HEK293 (cell line): ENCODE results near the gene FZR1.
A peak's percentile ranks its signal among the peaks of the same experiment; 100 is the strongest.

ENCODE experiments used
- CTCF ChIA-PET: fragments of 350-600 bp; formaldehyde crosslinking; extraction: SDS; loops from one replicate; lab custom pipeline; 2021; ENCODE audit warnings: antibody characterized with exemption; lab: Yijun Ruan, JAX
- POLR2A ChIA-PET: fragments of 300-600 bp; formaldehyde crosslinking; extraction: SDS; loops from one replicate; lab custom pipeline; 2020; ENCODE audit warnings: antibody characterized with exemption, inconsistent platforms; lab: Yijun Ruan, JAX
- H3K27ac ChIP-seq: fragments of 200-500 bp; sonication (Bioruptor generic); 2 replicates; pipeline ENCODE4 v1.5.1; 2014; ENCODE audit warnings: low read depth, low read length, control low read depth, inconsistent platforms; ENCODE audit errors: extremely low read depth
- H3K36me3 ChIP-seq, 2 experiments: fragments of 200-500 bp in 1 of 2; sonication (Bioruptor generic) in 1 of 2; 1 replicate in 1 of 2; 2 replicates in 1 of 2; pipeline ENCODE4 v1.5.1; 2014 to 2017; ENCODE audit warnings: inconsistent platforms in 2 of 2, low read length in 2 of 2; ENCODE audit not compliant: control insufficient read depth in 2 of 2, insufficient read depth in 1 of 2
- H3K4me1 ChIP-seq: fragments of 200-500 bp; sonication (Bioruptor generic); 2 replicates; pipeline ENCODE4 v1.5.1; 2014; ENCODE audit warnings: mild to moderate bottlenecking, low read length, inconsistent platforms; ENCODE audit not compliant: control insufficient read depth, insufficient read depth
- H3K4me3 ChIP-seq: 2 replicates; pipeline ENCODE4 v1.5.1; 2011; ENCODE audit warnings: low read depth, mild to moderate bottlenecking, control low read depth, low read length, moderate library complexity
- H3K9me3 ChIP-seq: fragments of 200-500 bp; sonication (Bioruptor generic); 2 replicates; pipeline ENCODE4 v1.5.1; 2014; ENCODE audit warnings: low read depth, low read length, inconsistent platforms; ENCODE audit not compliant: control insufficient read depth, insufficient read depth
- EGR2 ChIP-seq: fragments of 450-650 bp; formaldehyde crosslinking; IDR thresholded peaks from 2 replicates; pipeline ENCODE4 v1.5.1; 2016; ENCODE audit warnings: low read depth, missing biosample characterization, missing genetic modification characterization
- IKZF3 ChIP-seq: fragments of 450-650 bp; IDR thresholded peaks from 2 replicates; pipeline ENCODE4 v1.5.0; 2018; ENCODE audit warnings: missing biosample characterization, mild to moderate bottlenecking, missing genetic modification characterization, moderate library complexity
- TCF7L2 ChIP-seq: IDR thresholded peaks from 2 replicates; pipeline ENCODE4 v1.6.1; 2011; ENCODE audit warnings: low read depth, mild to moderate bottlenecking, inconsistent platforms, low read length, moderate library complexity, borderline replicate concordance
- TRIM28 ChIP-seq: IDR thresholded peaks from 2 replicates; pipeline ENCODE4 v1.6.1; 2011; ENCODE audit warnings: low read length, control low read depth, borderline replicate concordance
- ZFP69B ChIP-seq: fragments of 450-650 bp; formaldehyde crosslinking; IDR thresholded peaks from 2 replicates; pipeline ENCODE4 v1.5.1; 2016; ENCODE audit warnings: missing biosample characterization, missing genetic modification characterization
- ZIC2 ChIP-seq: fragments of 450-650 bp; formaldehyde crosslinking; IDR thresholded peaks from 2 replicates; pipeline ENCODE4 v1.5.1; 2016; ENCODE audit warnings: missing biosample characterization, missing genetic modification characterization
- ZNF121 ChIP-seq: fragments of 450-650 bp; formaldehyde crosslinking; IDR thresholded peaks from 2 replicates; pipeline ENCODE4 v1.5.1; 2016; ENCODE audit warnings: missing biosample characterization, missing genetic modification characterization
- ZNF221 ChIP-seq: fragments of 450-650 bp; formaldehyde crosslinking; IDR thresholded peaks from 2 replicates; pipeline ENCODE4 v1.5.1; 2017; ENCODE audit warnings: missing biosample characterization, missing genetic modification characterization, borderline replicate concordance
- ZNF302 ChIP-seq: fragments of 450-650 bp; formaldehyde crosslinking; IDR thresholded peaks from 2 replicates; pipeline ENCODE4 v1.5.1; 2016; ENCODE audit warnings: missing biosample characterization, missing genetic modification characterization, low read depth
- ZNF350 ChIP-seq: fragments of 450-650 bp; formaldehyde crosslinking; IDR thresholded peaks from 2 replicates; pipeline ENCODE4 v1.5.0; 2017; ENCODE audit warnings: missing biosample characterization, mild to moderate bottlenecking, missing genetic modification characterization
- ZNF394 ChIP-seq: fragments of 450-650 bp; formaldehyde crosslinking; IDR thresholded peaks from 2 replicates; pipeline ENCODE4 v1.5.1; 2016; ENCODE audit warnings: missing biosample characterization, missing genetic modification characterization, mild to moderate bottlenecking, moderate library complexity, borderline replicate concordance
- ZNF48 ChIP-seq: fragments of 450-650 bp; formaldehyde crosslinking; IDR thresholded peaks from 2 replicates; pipeline ENCODE4 v1.5.1; 2016; ENCODE audit warnings: missing biosample characterization, missing genetic modification characterization
- ZNF560 ChIP-seq: fragments of 450-650 bp; formaldehyde crosslinking; IDR thresholded peaks from 2 replicates; pipeline ENCODE4 v1.5.1; 2017; ENCODE audit warnings: missing biosample characterization, missing genetic modification characterization, borderline replicate concordance
- ZNF707 ChIP-seq: fragments of 450-650 bp; formaldehyde crosslinking; IDR thresholded peaks from 2 replicates; pipeline ENCODE4 v1.5.1; 2016; ENCODE audit warnings: missing biosample characterization, missing genetic modification characterization
- ZNF768 ChIP-seq: fragments of 450-650 bp; formaldehyde crosslinking; IDR thresholded peaks from 2 replicates; pipeline ENCODE4 v1.5.1; 2018; ENCODE audit warnings: missing biosample characterization, mild to moderate bottlenecking, missing genetic modification characterization
- ZNF776 ChIP-seq: fragments of 450-650 bp; formaldehyde crosslinking; IDR thresholded peaks from 2 replicates; pipeline ENCODE4 v1.5.0; 2017; ENCODE audit warnings: missing biosample characterization, missing genetic modification characterization, borderline replicate concordance
- ZNF791 ChIP-seq: fragments of 450-650 bp; formaldehyde crosslinking; IDR thresholded peaks from 2 replicates; pipeline ENCODE4 v1.5.1; 2016; ENCODE audit warnings: missing biosample characterization, missing genetic modification characterization
- ZSCAN23 ChIP-seq: fragments of 450-650 bp; formaldehyde crosslinking; IDR thresholded peaks from 2 replicates; pipeline ENCODE4 v1.5.1; 2016; ENCODE audit warnings: missing biosample characterization, missing genetic modification characterization
- ZSCAN30 ChIP-seq: fragments of 450-650 bp; IDR thresholded peaks from 2 replicates; pipeline ENCODE4 v1.5.1; 2018; ENCODE audit warnings: missing biosample characterization, mild to moderate bottlenecking, missing genetic modification characterization, moderate library complexity
- ZXDB ChIP-seq: fragments of 450-650 bp; formaldehyde crosslinking; IDR thresholded peaks from 2 replicates; pipeline ENCODE4 v1.5.1; 2016; ENCODE audit warnings: missing biosample characterization, missing genetic modification characterization
- TF ChIP-seq, protein P1 (sequence below): fragments of 450-650 bp; formaldehyde crosslinking; IDR thresholded peaks from 2 replicates; pipeline ENCODE4 v1.5.1; 2016; ENCODE audit warnings: missing biosample characterization, missing genetic modification characterization
- TF ChIP-seq, protein P2 (sequence below): fragments of 450-650 bp; formaldehyde crosslinking; IDR thresholded peaks from 2 replicates; pipeline ENCODE4 v1.5.1; 2016; ENCODE audit warnings: missing biosample characterization, missing genetic modification characterization, borderline replicate concordance

Gene FZR1

DNA sequence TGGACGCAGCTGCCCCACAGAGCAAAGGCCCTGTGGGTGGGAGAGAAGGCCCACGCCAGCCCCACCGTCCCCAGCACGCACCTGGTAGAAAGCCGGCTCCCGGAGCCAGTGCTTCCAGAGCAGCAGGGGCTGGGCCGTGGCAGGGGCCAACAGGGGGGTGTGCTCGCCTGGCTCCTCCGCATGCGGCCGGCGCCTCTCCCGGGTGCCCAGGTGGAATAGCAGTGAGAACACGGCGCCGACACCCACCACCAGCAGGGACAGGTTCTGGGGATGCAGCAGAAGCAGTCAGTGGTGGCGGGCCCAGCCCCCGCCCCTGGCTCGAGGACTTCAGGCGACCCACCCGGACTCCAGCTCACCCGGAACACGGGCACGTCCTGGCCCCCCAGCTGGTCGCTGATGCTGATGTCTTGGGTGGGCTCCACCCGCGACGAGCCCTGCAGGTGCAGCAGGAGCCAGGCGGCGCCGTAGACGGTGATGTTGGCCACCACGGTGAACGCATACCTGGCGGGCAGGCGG is 41.7 kb downstream of the FZR1 start:
- H3K4me1 ChIP-seq: no peaks in the 10 kb centered on the region
- H3K9me3 ChIP-seq: no peaks in the 10 kb centered on the region
- CTCF ChIA-PET: interaction anchor here (0.7 kb wide), 1 partner anchor 112 kb away, joined by 3 read pairs; no protein-coding TSS in a partner anchor
- H3K4me3 ChIP-seq: no peak overlapping the region
- TF ChIP-seq ZNF121 (no peak), ZNF776 (tag by site-specific recombination) (no peak), ZFP69B (tag by site-specific recombination) (no peak), ZSCAN30 (tag by site-specific recombination) (no peak), ZNF791 (tag by site-specific recombination) (no peak), ZNF302 (tag by site-specific recombination) (no peak), ZNF707 (tag by site-specific recombination) (no peak), TRIM28 (no peak), TCF7L2 (no peak), ZXDB (tag by site-specific recombination) (no peak), ZNF768 (no peak), EGR2 (no peak), ZNF221 (no peak), ZNF560 (no peak), ZSCAN23 (tag by site-specific recombination) (no peak)
- POLR2A ChIA-PET: no interaction called here
- no peak overlapping the region for H3K27ac ChIP-seq
- H3K36me3 ChIP-seq: peaks cover 0 to 48% of the 10 kb centered on the region in 2 experiments; a peak in 2 of 3 replicates

DNA sequence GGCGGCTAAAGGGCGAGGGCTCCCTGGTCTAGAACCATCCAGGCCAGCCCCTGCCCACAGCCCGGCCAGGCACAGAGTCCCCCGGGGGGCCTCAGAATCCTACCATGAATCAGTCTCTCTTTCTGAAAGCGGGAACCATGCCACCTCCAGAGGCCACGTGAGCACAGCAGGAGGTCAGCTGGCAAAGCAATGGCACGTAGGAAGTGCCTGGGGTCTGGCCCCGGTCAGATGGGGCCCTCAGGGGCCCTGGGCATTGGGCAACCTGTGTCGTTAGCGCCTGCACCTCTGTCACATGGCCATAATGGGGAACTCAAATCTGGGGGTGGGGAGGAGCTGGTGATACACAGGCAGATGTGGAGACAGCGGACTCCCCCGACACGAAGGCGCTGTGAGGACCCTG is 42.5 kb downstream of the FZR1 start:
- ChIA-PET CTCF (interaction anchor here (0.6 kb wide), 1 partner anchor 37 kb away, joined by 4 read pairs; the partner anchor contains the start of gene GIPC3), POLR2A (no interaction called here)
- Histone ChIP-seq H3K36me3 (peaks cover 0 to 46% of the 10 kb centered on the region in 2 experiments; a peak in 2 of 3 replicates), H3K4me1 (no peaks in the 10 kb centered on the region), H3K4me3 (no peak overlapping the region), H3K27ac (no peak overlapping the region), H3K9me3 (no peaks in the 10 kb centered on the region)
- TF ChIP-seq ZNF394 (tag by site-specific recombination) (no peak), ZNF350 (tag by site-specific recombination) (no peak), ZNF48 (tag by site-specific recombination) (no peak), IKZF3 (tag by site-specific recombination) (no peak), ZIC2 (tag by site-specific recombination) (0 out of 2 replicates have a peak, but pooled peaks have one; percentile 7)
- TF ChIP-seq, protein P1, sequence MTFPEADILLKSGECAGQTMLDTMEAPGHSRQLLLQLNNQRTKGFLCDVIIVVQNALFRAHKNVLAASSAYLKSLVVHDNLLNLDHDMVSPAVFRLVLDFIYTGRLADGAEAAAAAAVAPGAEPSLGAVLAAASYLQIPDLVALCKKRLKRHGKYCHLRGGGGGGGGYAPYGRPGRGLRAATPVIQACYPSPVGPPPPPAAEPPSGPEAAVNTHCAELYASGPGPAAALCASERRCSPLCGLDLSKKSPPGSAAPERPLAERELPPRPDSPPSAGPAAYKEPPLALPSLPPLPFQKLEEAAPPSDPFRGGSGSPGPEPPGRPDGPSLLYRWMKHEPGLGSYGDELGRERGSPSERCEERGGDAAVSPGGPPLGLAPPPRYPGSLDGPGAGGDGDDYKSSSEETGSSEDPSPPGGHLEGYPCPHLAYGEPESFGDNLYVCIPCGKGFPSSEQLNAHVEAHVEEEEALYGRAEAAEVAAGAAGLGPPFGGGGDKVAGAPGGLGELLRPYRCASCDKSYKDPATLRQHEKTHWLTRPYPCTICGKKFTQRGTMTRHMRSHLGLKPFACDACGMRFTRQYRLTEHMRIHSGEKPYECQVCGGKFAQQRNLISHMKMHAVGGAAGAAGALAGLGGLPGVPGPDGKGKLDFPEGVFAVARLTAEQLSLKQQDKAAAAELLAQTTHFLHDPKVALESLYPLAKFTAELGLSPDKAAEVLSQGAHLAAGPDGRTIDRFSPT: 0 out of 2 replicates have a peak, but pooled peaks have one; percentile 20
- TF ChIP-seq, protein P2, sequence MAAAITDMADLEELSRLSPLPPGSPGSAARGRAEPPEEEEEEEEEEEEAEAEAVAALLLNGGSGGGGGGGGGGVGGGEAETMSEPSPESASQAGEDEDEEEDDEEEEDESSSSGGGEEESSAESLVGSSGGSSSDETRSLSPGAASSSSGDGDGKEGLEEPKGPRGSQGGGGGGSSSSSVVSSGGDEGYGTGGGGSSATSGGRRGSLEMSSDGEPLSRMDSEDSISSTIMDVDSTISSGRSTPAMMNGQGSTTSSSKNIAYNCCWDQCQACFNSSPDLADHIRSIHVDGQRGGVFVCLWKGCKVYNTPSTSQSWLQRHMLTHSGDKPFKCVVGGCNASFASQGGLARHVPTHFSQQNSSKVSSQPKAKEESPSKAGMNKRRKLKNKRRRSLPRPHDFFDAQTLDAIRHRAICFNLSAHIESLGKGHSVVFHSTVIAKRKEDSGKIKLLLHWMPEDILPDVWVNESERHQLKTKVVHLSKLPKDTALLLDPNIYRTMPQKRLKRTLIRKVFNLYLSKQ (tag by site-specific recombination): no peak
